Astrocyte (in vitro differentiated cells and primary cell): ENCODE results near the gene RDH11.

ENCODE experiments used
- CTCF ChIP-seq: IDR thresholded peaks from 2 replicates; pipeline ENCODE4 v1.5.1; 2011; ENCODE audit warnings: low read depth, mild to moderate bottlenecking, inconsistent platforms, low read length, moderate library complexity; ENCODE audit not compliant: insufficient read depth
- EZH2 ChIP-seq: IDR thresholded peaks from 2 replicates; pipeline ENCODE4 v1.6.1; 2012; ENCODE audit warnings: mild to moderate bottlenecking, low read length, inconsistent platforms; ENCODE audit not compliant: insufficient read depth

- no peak for TF ChIP-seq CTCF
- no peak for TF ChIP-seq EZH2
Observed at GRCh38 chr14:67725171-67725570, 29.6 kb upstream of the RDH11 start.
